22Rv1 (cell line): Measurements from ENCODE around the gene CDC42BPB.

Experiments
- ZFX ChIP-seq: fragments of 450-650 bp; IDR thresholded peaks from 2 replicates; pipeline ENCODE4 v1.6.1; 2017; ENCODE audit warnings: antibody characterized with exemption, borderline replicate concordance
- TF ChIP-seq, protein P1 (sequence below): fragments of 450-650 bp; IDR thresholded peaks from 2 replicates; pipeline ENCODE4 v1.5.1; 2017; ENCODE audit warnings: mild to moderate bottlenecking

DNA sequence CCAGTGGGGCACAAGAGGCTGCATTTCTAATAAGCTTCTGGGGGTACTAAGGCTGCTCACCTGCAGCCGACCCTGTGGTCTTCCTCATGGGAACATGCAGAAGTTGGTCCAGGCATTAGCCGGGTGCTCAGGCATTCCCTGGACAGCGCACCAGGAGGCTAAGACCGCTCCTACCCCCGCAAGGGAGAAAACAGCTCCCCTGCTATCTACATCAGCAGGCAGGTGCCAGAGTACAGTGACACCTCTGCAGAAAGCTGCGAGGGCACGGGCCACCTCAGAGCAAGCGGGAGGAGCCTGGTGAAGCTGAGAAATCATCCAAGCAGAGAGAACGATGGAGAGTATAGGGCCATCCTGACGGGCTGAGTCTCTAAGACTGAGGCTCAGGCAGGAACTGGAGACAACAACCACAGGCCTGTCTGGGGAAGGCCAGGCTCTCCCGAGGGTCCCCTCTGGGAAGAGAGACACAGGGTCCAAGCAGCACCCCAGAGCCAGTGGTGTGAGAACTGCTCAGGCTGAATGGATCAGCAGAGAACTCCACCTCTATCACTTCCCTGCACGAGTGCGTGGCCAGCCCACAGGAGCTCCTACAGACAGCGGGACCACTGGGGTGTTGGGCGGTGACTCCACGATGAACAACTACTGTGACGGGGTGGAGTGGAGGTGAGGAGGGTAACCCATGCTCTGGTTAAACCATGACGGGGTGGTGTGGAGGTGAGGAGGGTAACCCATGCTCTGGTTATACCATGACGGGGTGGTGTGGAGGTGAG lies 72.8 kb downstream of the CDC42BPB start:
- TF ChIP-seq, protein P1, sequence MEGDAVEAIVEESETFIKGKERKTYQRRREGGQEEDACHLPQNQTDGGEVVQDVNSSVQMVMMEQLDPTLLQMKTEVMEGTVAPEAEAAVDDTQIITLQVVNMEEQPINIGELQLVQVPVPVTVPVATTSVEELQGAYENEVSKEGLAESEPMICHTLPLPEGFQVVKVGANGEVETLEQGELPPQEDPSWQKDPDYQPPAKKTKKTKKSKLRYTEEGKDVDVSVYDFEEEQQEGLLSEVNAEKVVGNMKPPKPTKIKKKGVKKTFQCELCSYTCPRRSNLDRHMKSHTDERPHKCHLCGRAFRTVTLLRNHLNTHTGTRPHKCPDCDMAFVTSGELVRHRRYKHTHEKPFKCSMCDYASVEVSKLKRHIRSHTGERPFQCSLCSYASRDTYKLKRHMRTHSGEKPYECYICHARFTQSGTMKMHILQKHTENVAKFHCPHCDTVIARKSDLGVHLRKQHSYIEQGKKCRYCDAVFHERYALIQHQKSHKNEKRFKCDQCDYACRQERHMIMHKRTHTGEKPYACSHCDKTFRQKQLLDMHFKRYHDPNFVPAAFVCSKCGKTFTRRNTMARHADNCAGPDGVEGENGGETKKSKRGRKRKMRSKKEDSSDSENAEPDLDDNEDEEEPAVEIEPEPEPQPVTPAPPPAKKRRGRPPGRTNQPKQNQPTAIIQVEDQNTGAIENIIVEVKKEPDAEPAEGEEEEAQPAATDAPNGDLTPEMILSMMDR = no peak
- no peak for TF ChIP-seq ZFX
